ENCODE data around the gene ADAR. TPM values are rescaled to one million over a fixed set of nuclear protein-coding genes. Genes with fewer than 3 reads are reported as not detected.

Gene ADAR
- total RNA-seq, 1 experiment from 2014 or later: 168 TPM

- H3K9me3 Mint-ChIP-seq (ENCODE audit: unreplicated experiment): no peaks in the 10 kb centered on the region
- H3K4me3 Mint-ChIP-seq (ENCODE audit: unreplicated experiment): no peak overlapping the region
- intact Hi-C loops (cut with micrococcal nuclease): no loop called here
- ChIA-PET CTCF (interaction anchor here (0.6 kb wide), 1 partner anchor 385 kb away, joined by 3 read pairs; no protein-coding TSS in a partner anchor), POLR2A (interaction anchor here (1.4 to 2.4 kb wide), 2 partner anchors 10 to 15 kb away, joined by 3 to 12 read pairs; no protein-coding TSS in a partner anchor)
- peaks cover 6% of the 10 kb centered on the region for H3K4me1 Mint-ChIP-seq (ENCODE audit: insufficient read depth, unreplicated experiment)
- no peaks in the 10 kb centered on the region for H3K27me3 Mint-ChIP-seq (ENCODE audit: insufficient read depth, unreplicated experiment)
- H3K36me3 Mint-ChIP-seq (ENCODE audit: insufficient read depth, unreplicated experiment): peaks cover 10% of the 10 kb centered on the region
- no TSS peak for BruUV-seq (replicated peaks)
- no peak overlapping the region for H3K27ac Mint-ChIP-seq (ENCODE audit: low read depth, unreplicated experiment)
- TF ChIP-seq CTCF (IDR thresholded peaks at IDR 0.05; ENCODE audit: unreplicated experiment): no peak
- DNase-seq (ENCODE audit: unreplicated experiment): no peak
Measured at GRCh38 chr1:154616659-154617345, 8.8 kb upstream of the ADAR start.

DNA sequence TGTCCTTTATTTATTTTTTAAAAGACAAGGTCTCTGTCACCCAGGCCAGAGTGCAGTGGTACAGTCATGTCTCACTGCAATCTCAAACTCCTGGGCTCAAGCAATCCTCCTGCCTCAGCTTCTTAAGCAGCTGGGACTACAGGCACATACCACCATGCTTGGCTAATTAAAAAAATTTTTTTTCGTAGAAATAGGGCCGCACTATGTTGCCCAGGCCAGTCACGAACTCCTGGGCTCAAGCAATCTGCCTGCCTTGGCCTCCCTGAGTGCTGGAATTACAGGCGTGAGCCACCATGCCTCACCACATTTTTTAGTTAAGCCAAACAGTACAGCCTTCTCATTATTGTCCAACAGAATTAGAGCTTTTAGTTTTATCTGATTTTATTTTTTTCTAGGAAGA is 7.4 kb upstream of the ADAR start:
- intact Hi-C loops (cut with micrococcal nuclease): no loop called here
- no peaks in the 10 kb centered on the region for H3K9me3 Mint-ChIP-seq (ENCODE audit: unreplicated experiment)
- H3K27me3 Mint-ChIP-seq (ENCODE audit: insufficient read depth, unreplicated experiment): no peaks in the 10 kb centered on the region
- BruUV-seq (replicated peaks): no TSS peak
- ChIA-PET CTCF (interaction anchor here (1.0 kb wide), 1 partner anchor 16 kb away, joined by 4 read pairs; no protein-coding TSS in a partner anchor), POLR2A (interaction anchor here (1.0 to 1.5 kb wide), 2 partner anchors 10 to 13 kb away, joined by 3 to 5 read pairs; no protein-coding TSS in a partner anchor)
- H3K36me3 Mint-ChIP-seq (ENCODE audit: insufficient read depth, unreplicated experiment): peaks cover 10% of the 10 kb centered on the region
- no peak overlapping the region for H3K27ac Mint-ChIP-seq (ENCODE audit: low read depth, unreplicated experiment)
- TF ChIP-seq CTCF (IDR thresholded peaks at IDR 0.05; ENCODE audit: unreplicated experiment): no peak
- no peak for DNase-seq (ENCODE audit: unreplicated experiment)
- H3K4me3 Mint-ChIP-seq (ENCODE audit: unreplicated experiment): no peak overlapping the region
- peaks cover 6% of the 10 kb centered on the region for H3K4me1 Mint-ChIP-seq (ENCODE audit: insufficient read depth, unreplicated experiment)

GRCh38 chr1:154614901-154615300 is 6.9 kb upstream of the ADAR start:
- POLR2A ChIA-PET: interaction anchor here (1.0 to 1.5 kb wide), 2 partner anchors 10 to 13 kb away, joined by 3 to 5 read pairs; no protein-coding TSS in a partner anchor
- H3K4me3 Mint-ChIP-seq (ENCODE audit: unreplicated experiment): no peak overlapping the region
- DNase-seq (ENCODE audit: unreplicated experiment): no peak
- TF ChIP-seq CTCF (IDR thresholded peaks at IDR 0.05; ENCODE audit: unreplicated experiment): no peak
- CTCF ChIA-PET: interaction anchor here (1.0 kb wide), 1 partner anchor 17 kb away, joined by 4 read pairs; no protein-coding TSS in a partner anchor
- intact Hi-C loops (cut with micrococcal nuclease): no loop called here
- no peak overlapping the region for H3K27ac Mint-ChIP-seq (ENCODE audit: low read depth, unreplicated experiment)
- no TSS peak for BruUV-seq (replicated peaks)
- H3K9me3 Mint-ChIP-seq (ENCODE audit: unreplicated experiment): no peaks in the 10 kb centered on the region
- H3K4me1 Mint-ChIP-seq (ENCODE audit: insufficient read depth, unreplicated experiment): peaks cover 6% of the 10 kb centered on the region
- peaks cover 10% of the 10 kb centered on the region for H3K36me3 Mint-ChIP-seq (ENCODE audit: insufficient read depth, unreplicated experiment)
- no peaks in the 10 kb centered on the region for H3K27me3 Mint-ChIP-seq (ENCODE audit: insufficient read depth, unreplicated experiment)

DNA sequence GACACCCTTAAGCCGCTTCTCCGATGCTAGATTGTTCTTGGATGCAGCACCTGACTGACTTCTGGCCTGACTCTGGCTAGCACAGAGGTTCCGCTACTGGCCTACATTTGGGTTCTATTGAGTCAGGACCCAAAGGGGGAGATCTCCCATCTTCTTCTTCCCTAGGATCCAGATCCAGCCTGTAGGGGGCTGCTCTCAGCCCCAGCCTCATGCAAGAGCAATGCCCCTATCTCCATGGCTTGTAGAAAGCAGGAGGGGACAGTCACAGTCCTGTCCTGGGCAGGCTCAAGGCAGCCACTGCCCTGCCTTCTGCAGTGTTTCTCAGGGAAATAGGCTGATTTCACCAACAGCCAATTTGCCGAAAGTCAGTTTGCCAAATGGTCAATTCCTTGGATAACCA is 6.3 kb upstream of the ADAR start:
- ChIA-PET CTCF (no interaction called here), POLR2A (interaction anchor here (1.0 kb wide), 1 partner anchor 13 kb away, joined by 5 read pairs; no protein-coding TSS in a partner anchor)
- H3K36me3 Mint-ChIP-seq (ENCODE audit: insufficient read depth, unreplicated experiment): peaks cover 10% of the 10 kb centered on the region
- no peaks in the 10 kb centered on the region for H3K27me3 Mint-ChIP-seq (ENCODE audit: insufficient read depth, unreplicated experiment)
- no peak for TF ChIP-seq CTCF (IDR thresholded peaks at IDR 0.05; ENCODE audit: unreplicated experiment)
- intact Hi-C loops (cut with micrococcal nuclease): no loop called here
- no peak overlapping the region for H3K27ac Mint-ChIP-seq (ENCODE audit: low read depth, unreplicated experiment)
- no peak for DNase-seq (ENCODE audit: unreplicated experiment)
- no TSS peak for BruUV-seq (replicated peaks)
- H3K4me3 Mint-ChIP-seq (ENCODE audit: unreplicated experiment): no peak overlapping the region
- H3K4me1 Mint-ChIP-seq (ENCODE audit: insufficient read depth, unreplicated experiment): peaks cover 11% of the 10 kb centered on the region
- no peaks in the 10 kb centered on the region for H3K9me3 Mint-ChIP-seq (ENCODE audit: unreplicated experiment)

All from MCF 10A (cell line).